Measurements from ENCODE around the gene CCDC197.

CCDC197 gene

DNA sequence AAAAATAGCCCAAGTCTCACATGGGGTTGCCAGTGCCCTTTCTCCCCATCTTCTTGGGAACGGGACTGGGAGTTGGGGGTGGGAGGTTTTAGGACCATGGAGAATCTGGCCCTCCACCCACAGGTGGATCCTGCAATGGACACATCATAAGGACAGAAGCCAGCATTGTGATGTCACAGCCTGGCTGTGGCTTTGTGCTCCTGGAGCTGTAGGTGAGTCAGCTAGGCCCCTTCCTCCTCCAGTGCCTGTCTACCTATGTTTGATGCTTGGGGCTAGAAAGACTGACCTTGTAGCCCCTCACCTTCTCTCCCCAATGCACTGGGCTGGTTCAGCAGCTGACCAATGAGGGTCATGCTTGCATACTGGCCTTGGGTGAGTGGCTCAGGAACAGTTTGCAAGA lies at the start of gene CCDC197:
Gene CCDC197 (plus strand): TSS at position 220 of the 400 bp plus-strand sequence. CDS start 831 bp downstream, outside the sequence.
- DNase-seq (ENCODE audit: low read depth), result no peak

DNA sequence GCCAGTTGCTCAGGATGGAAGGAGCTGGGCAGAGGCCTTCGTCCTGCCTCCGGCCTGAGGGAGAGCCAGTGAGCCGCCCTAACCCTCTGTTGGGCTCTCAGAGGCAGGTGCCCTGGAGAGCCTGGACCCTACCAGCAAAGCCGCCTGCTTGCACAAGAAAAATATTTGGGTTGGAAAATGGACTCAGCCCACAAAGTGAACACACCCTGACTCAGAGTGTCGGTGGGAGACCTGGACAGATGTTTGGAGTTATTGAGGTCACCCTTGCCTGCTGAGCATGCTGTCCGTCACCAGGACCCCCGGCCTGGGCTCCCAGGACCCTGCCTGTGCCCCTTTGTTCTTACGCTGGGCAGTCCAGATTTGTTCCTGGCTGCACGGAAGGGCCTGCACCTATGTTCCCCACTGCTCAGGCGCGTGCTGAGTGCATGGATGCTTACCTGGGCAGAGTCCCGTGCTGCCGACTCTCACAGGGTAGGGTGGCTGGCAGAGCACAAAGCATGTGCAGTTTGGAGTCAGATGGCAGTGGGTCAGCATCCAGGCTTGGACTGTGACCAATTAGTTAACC lies 47.5 kb upstream of the CCDC197 start:
- DNase-seq (ENCODE audit: low read depth), result no peak

DNA sequence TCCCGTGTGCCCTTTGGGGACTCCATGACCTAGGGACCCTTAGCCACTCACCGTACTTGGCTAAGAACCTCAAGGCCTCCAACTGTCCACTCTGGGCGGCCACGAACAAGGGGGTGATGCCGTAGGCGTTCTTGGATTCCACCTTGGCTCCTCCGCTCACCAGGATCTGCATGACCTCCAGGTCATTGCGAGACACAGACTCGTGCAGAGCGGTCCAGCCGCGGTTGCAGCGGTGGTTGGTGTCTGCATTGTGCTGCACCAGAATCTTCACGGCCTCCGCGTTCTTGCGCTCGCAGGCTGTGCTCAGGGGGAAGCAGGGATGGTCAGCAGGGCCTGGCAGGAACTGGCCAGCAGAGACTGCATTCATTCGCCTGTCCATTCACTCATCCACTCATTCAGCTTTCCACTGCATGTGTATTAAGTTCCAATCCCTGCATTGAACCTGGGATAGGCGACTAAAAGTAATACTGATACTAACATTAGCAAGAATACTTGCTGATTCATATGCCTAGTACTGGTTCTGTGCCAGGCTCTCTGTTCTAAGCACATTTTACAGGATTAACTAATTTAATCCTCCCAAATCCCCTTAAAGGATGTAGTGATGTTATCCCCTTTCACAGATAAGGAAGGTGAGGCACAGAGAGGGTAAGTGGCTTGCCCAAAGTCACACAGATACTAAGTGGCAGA lies 46.0 kb upstream of the CCDC197 start:
- no peak for DNase-seq (ENCODE audit: low read depth)

DNA sequence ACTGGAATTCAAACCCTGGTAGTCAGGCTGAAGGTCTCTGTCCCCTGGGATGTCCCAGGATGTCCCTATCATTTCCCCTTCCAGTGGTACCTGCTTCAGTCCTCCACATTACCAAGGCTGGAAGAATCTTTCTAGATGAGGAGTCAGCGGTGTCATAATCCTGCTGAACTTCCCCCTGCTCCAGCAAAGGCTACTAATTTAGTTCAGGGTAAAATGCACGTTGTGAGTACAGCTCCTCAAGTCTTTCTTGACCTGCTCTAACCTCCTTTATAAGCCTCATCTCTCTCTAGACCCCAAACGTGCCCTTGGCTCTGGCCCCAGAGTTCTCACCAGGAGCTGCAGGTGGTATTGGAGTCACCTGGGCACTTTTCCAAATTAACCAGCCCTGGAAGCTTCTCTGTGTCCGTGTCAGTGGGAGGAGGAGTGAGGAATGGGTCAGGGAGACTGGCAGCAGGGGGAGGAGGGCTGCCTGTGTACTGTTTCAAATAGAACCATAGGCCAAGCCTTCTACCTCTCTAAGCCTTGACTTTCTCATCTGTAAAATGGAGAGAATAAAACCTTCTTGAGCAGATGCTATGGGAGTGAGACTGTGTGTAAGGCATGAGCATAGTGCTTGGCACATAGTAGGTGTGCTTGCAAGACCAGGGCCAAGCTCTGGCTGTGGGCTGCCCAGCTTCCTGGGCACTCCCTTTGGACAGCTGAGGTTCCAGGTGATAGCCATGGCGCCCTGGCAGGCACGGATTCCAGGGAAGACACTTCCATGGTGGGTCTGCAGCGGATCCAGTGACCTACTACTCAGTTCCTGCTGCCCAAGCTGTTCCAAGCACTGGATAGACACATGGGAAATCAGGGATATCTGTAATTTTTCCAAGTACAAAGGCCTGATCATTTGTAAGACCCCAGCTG lies 45.2 kb upstream of the CCDC197 start:
- no peak for DNase-seq (ENCODE audit: low read depth)

DNA sequence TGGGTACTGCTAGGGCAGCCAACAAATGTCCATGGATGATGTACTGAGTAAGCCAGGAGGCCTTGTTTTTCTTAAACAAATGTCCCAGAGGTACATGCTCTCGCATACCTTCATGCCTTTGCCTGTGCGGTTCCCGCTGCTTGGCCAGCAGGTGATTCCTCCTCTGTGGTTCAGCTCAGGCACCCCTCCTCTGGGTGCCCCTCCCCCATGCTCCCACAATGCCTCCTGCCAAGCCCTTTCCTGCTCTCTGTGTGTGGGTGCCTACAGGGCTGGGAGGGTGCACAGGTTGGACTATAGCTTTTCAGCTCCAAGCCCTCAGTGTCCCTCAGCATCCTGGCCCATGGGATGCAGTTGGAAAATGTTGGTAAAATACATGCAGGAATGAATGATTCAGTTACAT lies 44.3 kb upstream of the CCDC197 start:
- DNase-seq (ENCODE audit: low read depth), result no peak

DNA sequence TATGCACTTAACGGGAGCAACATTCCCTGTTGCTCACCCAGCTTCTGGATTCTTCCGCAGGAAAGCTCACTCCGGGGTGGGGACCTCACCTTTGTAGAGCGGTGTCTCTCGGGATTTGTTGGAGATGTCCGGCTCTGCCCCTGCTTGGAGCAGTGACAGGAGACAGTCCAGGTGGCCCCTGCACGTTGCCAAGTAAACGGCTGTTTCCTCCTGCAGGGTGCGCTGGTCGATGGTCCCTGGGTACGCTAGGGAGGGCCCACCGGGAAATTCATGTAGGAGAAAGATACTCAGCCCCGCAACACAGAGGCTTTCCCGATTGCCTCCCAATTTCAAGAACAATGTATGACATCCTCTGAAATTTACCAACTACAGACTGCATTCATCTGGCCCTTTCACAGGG lies 43.8 kb upstream of the CCDC197 start:
- no peak for DNase-seq (ENCODE audit: low read depth)

DNA sequence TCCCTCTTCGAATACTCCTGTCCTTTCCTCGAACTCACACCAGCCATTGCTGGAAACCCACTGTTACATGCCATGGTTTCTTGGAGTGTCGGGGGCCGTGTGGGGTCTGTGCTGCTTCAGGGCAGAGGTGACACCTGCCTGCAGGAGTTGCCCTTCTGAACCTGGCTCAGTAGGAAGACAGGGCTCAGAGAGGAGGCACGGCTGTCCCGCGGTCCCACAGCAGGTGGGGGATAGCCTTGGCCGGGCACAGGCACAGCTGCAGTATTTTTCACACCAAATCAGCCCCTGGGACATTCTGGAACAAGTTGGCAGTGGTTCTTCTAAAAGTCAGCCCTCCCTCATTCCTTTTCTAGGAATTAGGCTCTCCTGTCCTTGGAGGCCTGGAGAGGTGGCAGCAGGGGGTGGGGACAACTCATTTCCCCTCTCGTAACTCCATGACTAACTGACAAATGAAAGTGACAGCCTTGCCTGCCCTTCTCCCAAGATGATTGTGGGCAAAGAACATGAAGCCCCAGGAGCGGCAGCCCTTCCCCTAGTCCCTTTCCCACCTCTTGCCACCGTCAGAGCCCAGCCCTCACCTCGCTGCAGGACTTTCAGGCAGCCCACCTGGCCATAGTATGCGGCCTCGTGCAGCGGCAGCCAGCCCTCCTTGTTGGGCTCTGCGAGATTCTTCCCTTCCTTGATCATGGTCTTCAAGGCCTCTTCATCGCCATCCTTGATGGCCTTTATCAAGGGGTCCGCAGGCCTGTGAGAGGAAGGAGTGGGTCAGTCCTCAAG lies 43.2 kb upstream of the CCDC197 start:
- DNase-seq (ENCODE audit: low read depth), result no peak

DNA sequence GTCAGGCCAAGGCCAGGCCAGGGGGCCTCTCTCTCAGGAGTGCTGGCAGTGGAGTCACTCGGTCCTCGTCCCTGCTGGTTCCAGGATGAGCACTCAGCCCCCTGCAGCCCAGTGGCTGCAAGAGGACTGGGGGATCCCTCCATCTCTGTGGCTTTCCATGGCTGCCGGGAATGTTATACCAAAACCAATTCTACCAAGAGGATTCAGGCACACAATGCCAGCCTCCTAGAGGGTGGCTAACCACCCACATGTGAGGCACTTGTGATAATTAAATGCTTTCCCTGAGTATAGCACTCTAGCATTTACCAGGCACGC lies 42.6 kb upstream of the CCDC197 start:
- DNase-seq (ENCODE audit: low read depth), result no peak

DNA sequence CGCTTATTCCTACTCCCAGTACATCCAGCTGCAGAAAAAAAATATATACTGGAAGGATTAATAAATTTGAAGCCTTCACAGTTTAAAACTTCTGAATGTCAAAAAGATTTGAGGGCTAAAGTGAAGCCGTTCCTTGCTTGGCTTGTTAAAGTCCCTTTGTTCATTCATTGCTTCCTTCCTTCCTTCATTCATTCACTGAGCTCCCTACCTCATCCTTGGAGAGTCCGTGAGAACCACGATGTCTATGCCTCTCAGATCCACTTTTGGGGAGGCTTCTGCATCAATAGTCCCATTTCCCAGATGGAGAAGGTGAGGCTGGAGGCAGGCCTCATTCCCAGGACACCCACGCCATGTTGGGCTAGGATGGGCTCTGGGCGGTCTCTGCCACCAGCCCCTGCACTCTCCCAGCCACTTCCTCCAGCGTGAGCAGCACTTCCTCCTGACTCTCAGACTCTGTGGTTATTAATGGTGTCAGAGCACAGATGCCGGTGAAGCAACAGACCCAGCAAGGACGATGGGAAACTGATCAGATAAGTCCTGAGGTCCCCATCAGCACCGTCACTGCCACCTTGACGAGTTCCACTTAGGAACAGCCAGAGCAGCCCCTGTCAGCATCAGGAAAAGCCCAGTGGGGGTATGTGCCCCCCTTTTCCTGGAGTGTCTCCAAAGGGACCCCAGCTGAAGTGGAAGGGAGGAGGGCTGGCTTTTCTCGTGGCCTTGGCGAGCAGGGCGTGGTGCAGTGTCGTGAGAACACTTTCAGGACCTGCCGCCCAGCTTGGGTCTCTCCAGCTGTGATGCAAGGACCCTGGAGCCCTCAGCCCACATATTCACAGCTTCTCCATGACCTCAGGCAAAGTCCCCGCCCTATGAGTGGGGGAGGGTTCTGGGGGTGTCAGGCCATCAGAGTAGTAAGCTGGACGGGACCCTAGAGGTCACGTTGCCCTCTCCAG lies 41.9 kb upstream of the CCDC197 start:
- DNase-seq (ENCODE audit: low read depth), result no peak

DNA sequence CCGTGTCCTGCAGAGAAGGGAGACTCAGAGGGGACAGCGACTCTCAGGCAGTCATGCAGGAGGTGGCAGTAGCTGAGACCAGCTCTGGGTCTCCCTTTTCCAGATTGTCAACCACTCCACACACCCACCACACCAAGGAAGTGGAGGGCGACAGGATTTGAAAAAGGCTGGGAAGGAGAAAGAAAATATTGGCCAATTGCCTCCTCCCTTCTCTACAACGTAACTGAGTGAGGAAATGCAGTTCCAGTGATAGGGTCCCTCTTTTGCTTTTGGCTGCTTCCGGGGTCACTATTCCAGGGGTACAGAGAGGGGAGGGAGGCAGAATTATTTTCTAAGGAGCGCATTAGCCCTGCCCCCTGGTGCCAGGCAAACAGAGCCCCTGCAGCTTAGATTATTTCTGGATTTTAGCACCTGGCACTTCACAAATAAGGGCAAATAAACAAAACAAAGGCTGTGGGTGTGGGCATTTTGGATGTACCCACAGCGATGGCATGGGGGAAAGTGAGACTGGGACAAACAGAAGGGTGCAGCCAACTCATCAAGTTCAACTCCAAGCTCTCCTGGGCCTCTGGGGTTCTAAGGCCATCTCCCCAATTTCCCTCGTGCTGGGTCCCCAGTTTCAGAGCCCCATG lies 41.1 kb upstream of the CCDC197 start:
- no peak for DNase-seq (ENCODE audit: low read depth)

DNA sequence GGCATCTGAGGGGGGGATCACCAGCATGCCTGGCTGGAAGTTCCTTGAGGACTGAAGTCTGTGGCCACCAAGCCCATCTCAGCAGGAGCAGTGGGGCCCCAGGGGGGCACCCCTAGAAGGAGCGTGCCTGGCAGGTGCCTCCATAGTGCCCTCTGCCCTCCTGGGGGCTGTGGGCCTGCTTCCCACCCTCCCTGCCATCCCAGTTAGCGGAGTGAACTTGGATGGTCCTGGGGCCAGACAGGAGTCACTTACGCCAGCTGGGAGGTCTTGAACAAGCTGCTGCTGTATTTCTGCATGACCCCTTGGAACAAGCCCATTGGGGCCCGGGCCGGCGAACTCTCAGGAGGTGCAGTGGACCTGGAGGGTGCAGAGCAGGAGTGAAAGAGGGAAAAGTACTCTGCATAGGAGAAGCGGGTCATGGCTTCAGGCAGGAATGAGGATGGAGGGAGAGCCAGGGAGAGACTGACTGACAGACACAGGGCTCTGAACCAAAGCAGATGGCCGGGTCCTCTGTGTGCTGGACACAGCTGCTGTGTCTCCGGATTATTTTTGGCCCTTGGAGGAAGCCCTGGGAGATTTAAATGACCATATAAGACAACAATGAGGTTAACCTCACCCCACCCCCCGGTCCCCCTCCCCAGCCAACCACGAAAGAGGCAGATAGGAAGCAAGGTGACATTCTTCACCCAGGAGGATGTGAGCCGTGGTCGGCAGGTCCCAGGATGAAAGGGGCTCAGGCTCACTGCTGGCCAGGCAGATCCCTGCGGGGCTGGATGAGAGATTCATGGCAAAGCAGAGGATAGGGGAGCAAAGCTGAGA lies 40.4 kb upstream of the CCDC197 start:
- no peak for DNase-seq (ENCODE audit: low read depth)

DNA sequence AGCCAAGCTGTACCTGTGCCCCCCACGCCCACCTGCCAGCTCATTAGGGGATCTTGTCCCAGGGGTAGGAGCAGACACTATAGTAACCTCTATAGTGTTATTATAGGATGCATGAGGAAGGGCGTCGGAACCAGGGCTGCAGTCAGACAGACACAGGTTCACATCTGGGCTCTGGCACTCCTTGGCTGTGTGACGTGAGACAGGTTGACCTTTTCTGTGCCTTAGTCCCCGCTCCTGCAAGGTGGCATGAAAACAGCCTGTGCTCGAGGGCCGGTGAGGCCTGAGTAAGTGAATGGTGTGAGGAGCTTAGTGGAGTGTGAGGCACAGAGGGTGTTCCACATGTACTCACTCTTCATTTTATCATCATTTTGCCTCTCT lies 39.8 kb upstream of the CCDC197 start:
- DNase-seq (ENCODE audit: low read depth), result no peak

DNA sequence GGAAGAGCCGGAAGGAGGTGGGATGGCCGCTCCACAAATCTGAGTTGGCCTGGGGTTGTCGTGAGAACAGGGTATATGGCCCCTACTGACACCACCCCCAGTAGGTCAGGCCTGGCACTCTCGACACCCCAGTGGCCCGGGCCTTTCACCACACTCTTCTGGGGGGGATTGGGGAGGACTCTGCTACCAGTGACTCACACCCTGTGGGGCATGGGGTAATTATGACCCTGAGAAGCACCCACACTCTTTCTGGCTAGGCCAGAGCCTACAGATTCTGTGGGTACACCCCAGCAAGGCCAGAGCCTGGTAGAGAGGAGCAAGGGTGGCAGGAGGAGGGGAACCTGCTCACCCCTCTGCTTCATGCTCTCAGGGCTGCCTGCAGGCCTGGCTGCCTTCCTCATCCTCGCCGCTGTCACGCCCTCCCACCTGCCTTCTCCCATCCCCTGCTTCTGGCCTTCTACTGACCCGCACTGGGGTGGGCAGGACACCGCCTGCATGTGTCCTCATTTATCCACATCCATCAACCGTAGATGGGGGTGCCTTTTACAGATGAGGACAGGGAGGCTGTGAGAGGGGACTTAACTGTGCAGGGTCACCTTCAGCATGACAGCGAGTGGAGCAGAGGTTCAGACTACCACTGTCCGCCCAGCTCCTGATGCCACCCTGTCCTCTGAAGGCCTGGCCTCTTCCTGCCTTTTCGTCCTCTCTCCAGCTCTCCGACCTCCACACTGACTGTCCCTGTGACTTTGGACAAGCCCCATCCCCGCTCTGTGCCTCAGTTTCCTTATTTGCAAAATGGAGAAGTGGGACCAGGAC lies 39.1 kb upstream of the CCDC197 start:
- DNase-seq (ENCODE audit: low read depth), result no peak

DNA sequence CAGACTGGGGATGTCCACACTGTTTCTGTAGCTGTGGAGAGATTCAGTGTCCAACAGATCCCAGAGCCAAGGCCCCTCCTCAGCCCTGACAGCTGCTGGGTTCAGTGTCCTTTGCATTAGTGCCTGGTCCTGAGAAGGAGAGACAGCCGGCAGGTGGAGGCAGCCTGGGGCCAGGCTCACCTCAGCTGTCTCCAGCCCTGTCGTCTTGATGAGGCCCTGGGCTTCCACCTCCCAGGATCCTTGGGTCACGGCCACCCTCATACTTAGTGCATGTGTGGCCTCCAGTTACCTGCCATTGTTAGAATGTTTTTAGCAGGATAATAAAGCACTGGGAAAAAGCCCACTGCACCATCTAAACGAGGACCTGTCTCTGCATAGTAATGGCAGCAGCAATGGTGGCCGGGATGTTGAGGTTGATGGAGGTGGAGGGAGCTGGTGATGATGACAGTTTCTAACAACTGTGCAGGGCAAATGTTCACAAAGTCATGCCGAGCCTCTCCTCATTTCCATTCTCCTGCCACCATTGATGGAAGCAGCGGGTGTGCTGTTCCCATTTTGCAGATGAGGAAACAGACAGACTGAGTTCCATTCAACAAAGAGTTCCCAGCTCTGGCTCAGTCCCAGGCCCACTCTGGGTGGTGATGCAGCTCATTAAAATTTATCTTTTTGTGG lies 38.4 kb upstream of the CCDC197 start:
- DNase-seq (ENCODE audit: low read depth), result no peak

DNA sequence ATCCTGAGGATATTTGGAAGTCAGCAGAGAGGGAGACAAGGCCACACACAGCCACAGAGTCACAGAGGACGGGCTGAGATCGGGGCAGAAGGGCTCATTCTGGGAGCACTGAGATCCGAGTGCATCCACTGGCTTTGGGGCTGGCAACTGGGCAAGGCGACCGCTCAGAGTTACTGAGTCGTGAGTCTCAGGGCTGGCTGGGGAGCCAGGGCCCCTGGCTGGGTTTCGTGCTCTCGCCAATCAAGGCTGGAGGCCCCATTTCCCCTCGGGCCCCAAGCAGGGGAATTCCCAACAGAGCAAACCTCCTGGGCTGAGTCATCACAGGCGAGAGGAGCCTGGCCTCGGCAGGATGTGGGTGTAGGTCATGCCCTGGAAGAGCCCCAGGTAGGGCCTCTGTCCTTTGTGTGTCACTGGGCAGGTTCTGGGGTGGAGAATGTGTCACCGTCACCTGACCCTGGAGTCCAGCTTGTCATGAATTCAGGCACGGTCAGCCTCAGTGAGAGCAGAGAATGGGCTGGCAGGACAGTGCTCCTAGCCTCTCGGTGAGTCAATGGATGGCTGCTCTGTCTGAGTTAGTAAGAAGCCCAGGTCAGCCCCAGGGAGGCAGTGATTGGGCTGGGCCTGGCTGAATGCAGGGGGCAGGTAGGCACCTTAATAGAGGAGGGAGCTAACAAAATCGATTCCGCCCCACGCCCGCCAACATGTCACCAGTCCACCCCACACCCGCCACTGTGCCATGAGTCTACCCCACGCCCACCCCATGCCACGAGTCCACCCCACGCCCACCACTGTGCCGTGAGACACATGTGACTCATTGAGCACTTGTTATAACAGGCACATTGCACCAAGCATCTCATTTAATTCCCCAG lies 37.6 kb upstream of the CCDC197 start:
- peak; percentile 93 for DNase-seq (ENCODE audit: low read depth)

DNA sequence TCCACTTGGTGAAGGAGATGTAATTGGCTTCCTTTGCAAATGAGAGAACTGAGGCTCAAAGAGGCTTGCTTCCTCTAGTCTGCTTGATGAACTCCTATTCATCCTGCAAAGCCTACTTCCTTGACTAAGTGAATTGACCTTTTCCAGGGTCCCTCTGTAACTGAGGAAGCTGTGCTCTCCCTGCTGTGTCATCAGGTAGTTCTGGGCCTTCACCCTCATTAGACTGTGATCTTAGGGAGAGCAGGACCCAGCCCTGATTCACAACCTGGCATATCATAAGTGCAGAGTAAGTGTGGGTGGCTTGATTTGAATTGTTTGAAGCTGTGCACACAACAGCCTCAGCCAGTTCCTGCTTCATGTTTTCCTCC lies 37.0 kb upstream of the CCDC197 start:
- no peak for DNase-seq (ENCODE audit: low read depth)

DNA sequence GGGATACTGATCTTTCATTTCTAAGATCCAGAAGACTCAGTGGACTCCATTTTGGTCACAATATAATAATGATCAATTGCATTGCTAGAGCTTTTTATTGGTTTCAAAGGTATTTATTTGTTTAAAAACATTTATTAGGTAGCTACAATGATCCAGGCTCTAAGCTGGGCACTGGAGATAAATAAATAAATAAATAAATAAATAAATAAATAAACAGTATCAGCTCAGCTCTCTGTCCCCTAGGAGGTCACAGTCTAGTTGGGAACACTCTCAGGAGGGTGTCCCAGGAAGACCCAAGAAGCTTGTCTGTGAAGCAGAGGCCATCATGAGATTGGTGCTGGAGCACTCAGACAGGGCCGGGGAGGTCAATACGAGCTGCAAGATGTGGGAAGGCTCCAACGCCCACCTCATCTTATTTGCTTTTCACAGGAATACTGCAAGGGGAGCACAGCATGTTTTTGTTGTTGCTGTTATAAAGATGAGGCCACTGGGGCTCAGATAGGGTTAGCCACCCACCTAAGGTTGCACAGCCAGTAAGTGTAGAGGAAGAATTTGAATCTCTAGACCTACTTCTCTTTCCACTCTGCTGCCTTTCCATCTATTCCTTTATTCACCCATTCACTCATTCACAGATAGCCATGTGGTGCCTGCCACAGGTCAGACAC lies 36.2 kb upstream of the CCDC197 start:
- no peak for DNase-seq (ENCODE audit: low read depth)
